B cell (primary cell): ENCODE data around the gene DYNLT4. TPM values are rescaled to one million over a fixed set of nuclear protein-coding genes. Genes with fewer than 3 reads are reported as not detected.

Experiments used
- ATAC-seq: fragments of 200-7000 bp; cut with Tn5 transposase; one replicate; pipeline ENCODE4 v1.10.0; 2021; ENCODE audit warnings: low read depth, mild to moderate bottlenecking, moderate number of reproducible peaks, moderate library complexity
- CTCF ChIA-PET: fragments of 350-600 bp; sonication (Branson Sonifier 250); formaldehyde crosslinking; loops from one replicate; lab custom pipeline; 2021; ENCODE audit warnings: antibody characterized with exemption, inconsistent platforms; lab: Charles Lee
- POLR2A ChIA-PET: fragments of 350-600 bp; sonication (Branson Sonifier 250); formaldehyde crosslinking; loops from one replicate; lab custom pipeline; 2021; ENCODE audit warnings: antibody characterized with exemption; lab: Charles Lee
- DNase-seq: peaks from one replicate; pipeline ENCODE4 v3.0.0; 2013
- H2AFZ ChIP-seq: 2 replicates; pipeline ENCODE4 v1.6.1; 2012; ENCODE audit warnings: mild to moderate bottlenecking, low read depth, low read length; ENCODE audit not compliant: insufficient read depth, poor library complexity, severe bottlenecking
- H3K27ac ChIP-seq, 2 donors: 1 replicate in 1 of 2; 2 replicates in 1 of 2; pipeline ENCODE4 v1.5.1; 2012 to 2013; ENCODE audit warnings: low read length in 2 of 2, mild to moderate bottlenecking in 2 of 2, moderate library complexity in 1 of 2
- H3K27me3 ChIP-seq, 4 experiments: fragments of 200-600 bp in 1 of 4; sonication (generic) in 1 of 4; replicated peaks in 1 of 4; 1 replicate in 2 of 4; 2 replicates in 2 of 4; pipeline versions ENCODE4 v1.6.1 to v1.7.0; 2013 to 2016; ENCODE audit warnings: low read length in 3 of 4, mild to moderate bottlenecking in 2 of 4, mixed read lengths in 1 of 4, moderate library complexity in 1 of 4; ENCODE audit not compliant: insufficient read depth in 4 of 4, control insufficient read depth in 3 of 4; ENCODE audit errors: control extremely low read depth in 1 of 4
- H3K36me3 ChIP-seq, 2 experiments: replicated peaks in 1 of 2; 1 replicate in 1 of 2; 2 replicates in 1 of 2; pipeline versions ENCODE4 v1.6.1 to v1.7.1; 2013; ENCODE audit warnings: low read length in 1 of 2; ENCODE audit not compliant: insufficient read depth in 2 of 2, control insufficient read depth in 1 of 2; ENCODE audit errors: control extremely low read depth in 1 of 2, extremely low read depth in 1 of 2
- H3K4me1 ChIP-seq, 2 donors: fragments of 200-600 bp in 1 of 2; sonication (generic) in 1 of 2; 1 replicate in 1 of 2; 2 replicates in 1 of 2; pipeline versions ENCODE4 v1.5.1 to v1.6.1; 2013 to 2017; ENCODE audit warnings: low read length in 2 of 2; ENCODE audit not compliant: control insufficient read depth in 2 of 2, insufficient read depth in 2 of 2
- H3K4me2 ChIP-seq: replicated peaks from 2 replicates; pipeline ENCODE3; 2012; ENCODE audit warnings: mild to moderate bottlenecking, low read depth, low read length; ENCODE audit not compliant: poor library complexity, severe bottlenecking
- H3K4me3 ChIP-seq, 5 experiments: fragments of 200-600 bp in 1 of 5; sonication (generic) in 1 of 5; 1 replicate in 3 of 5; 2 replicates in 2 of 5; pipeline versions ENCODE4 v1.5.1 to v1.7.0; 2011 to 2016; ENCODE audit warnings: low read length in 4 of 5, mild to moderate bottlenecking in 4 of 5, low read depth in 2 of 5, control low read depth in 1 of 5, moderate library complexity in 1 of 5; ENCODE audit not compliant: insufficient read depth in 1 of 5; ENCODE audit errors: control extremely low read depth in 1 of 5, extremely low read depth in 1 of 5
- H3K79me2 ChIP-seq: fragments of 200-600 bp; sonication (generic); one replicate; pipeline ENCODE4 v1.6.0; 2016; ENCODE audit warnings: low read length; ENCODE audit not compliant: control insufficient read depth, insufficient read depth
- H3K9ac ChIP-seq: fragments of 200-600 bp; sonication (generic); 2 replicates; pipeline ENCODE4 v1.6.1; 2017; ENCODE audit warnings: mild to moderate bottlenecking, low read length, moderate library complexity
- H3K9me3 ChIP-seq, 3 donors: one replicate each; pipeline versions ENCODE4 v1.6.1 to v1.7.1; 2013; ENCODE audit warnings: low read length in 2 of 3; ENCODE audit not compliant: control insufficient read depth in 2 of 3, insufficient read depth in 1 of 3; ENCODE audit errors: control extremely low read depth in 1 of 3
- H4K20me1 ChIP-seq: 2 replicates; pipeline ENCODE4 v1.6.0; 2012; ENCODE audit warnings: mild to moderate bottlenecking, low read length; ENCODE audit not compliant: insufficient read depth, control insufficient read depth, poor library complexity, severe bottlenecking
- H3K27ac Mint-ChIP-seq: one replicate; pipeline ENCODE4 v1.8.0; 2021; ENCODE audit warnings: mixed read lengths
- H3K27me3 Mint-ChIP-seq: one replicate; pipeline ENCODE4 v1.8.0; 2021; ENCODE audit warnings: mixed read lengths
- H3K4me1 Mint-ChIP-seq: one replicate; pipeline ENCODE4 v1.8.0; 2021; ENCODE audit warnings: mixed read lengths
- H3K4me3 Mint-ChIP-seq: one replicate; pipeline ENCODE4 v1.8.0; 2021; ENCODE audit warnings: mixed read lengths
- H3K9me3 Mint-ChIP-seq: one replicate; pipeline ENCODE4 v1.8.0; 2022; ENCODE audit warnings: mixed read lengths; ENCODE audit not compliant: insufficient read depth
- CTCF ChIP-seq: fragments of 200-600 bp; IDR thresholded peaks from one replicate; pipeline ENCODE4 v1.8.0; 2022; ENCODE audit warnings: antibody characterized with exemption, mild to moderate bottlenecking
- EZH2 ChIP-seq: IDR thresholded peaks from 2 replicates; pipeline ENCODE4 v1.6.1; 2012; ENCODE audit warnings: borderline replicate concordance, low read depth, mild to moderate bottlenecking, moderate library complexity, low read length; ENCODE audit not compliant: insufficient read depth, poor library complexity, severe bottlenecking
- WGBS: methylation state at CpG from one replicate; pipeline ENCODE4 v1.1.5; 2013; ENCODE audit warnings: missing lambda C conversion rate; ENCODE audit not compliant: insufficient coverage; 5-methylcytosine and 5-hydroxymethylcytosine counted together
- intact Hi-C: fragments of 100-400 bp; cut with micrococcal nuclease; formaldehyde crosslinking; loops from one replicate; pipeline ENCODE4 v1.10.0; 2022
- polyA plus RNA-seq: library from polyadenylated mRNA; depleted of rRNA; stranded (reverse); fragments of >200 nt; gene quantifications from 2 replicates; pipeline ENCODE4 v1.2.3, GENCODE V29; 2012
- total RNA-seq, 2 donors: library from RNA; stranded (reverse); fragments of 120-200 nt in 1 of 2; gene quantifications; 1 replicate in 1 of 2; 2 replicates in 1 of 2; pipeline versions ENCODE4 v1.2.3 to v1.2.4, GENCODE V29; 2013 to 2022

DYNLT4 gene
- total and polyA plus RNA-seq, 2 donors (not counting 1 experiment from before 2014, with no cell fraction given) = 0.19 to 0.39 TPM

GRCh38 chr1:44808938-44809917 lies 2.1 kb upstream of the DYNLT4 start:
- peaks cover 0 to 3% (median 0%) of the 10 kb centered on the region in 3 donors for H3K9me3 ChIP-seq
- ChIA-PET POLR2A (interaction anchor here (0.5 to 4.3 kb wide), 14 partner anchors 8 to 495 kb away, joined by 3 to 59 read pairs (median 5); partner anchors contain the start of genes PLK3, RNU5D-1 and RPS8), CTCF (interaction anchor here (0.6 to 3.9 kb wide), 10 partner anchors 9 to 494 kb away, joined by 3 to 40 read pairs (median 5); partner anchors contain the start of genes PLK3 and RNU5D-1)
- DNase-seq (peak; percentile 75), ATAC-seq (peak; percentile 49)
- H3K79me2 ChIP-seq = no peaks in the 10 kb centered on the region
- no peak overlapping the region for H3K9ac ChIP-seq
- Mint-ChIP-seq H3K27me3 (no peaks in the 10 kb centered on the region), H3K4me1 (peaks cover 61% of the 10 kb centered on the region), H3K27ac (peak overlapping the region; percentile 99), H3K9me3 (no peaks in the 10 kb centered on the region), H3K4me3 (peak overlapping the region; percentile 74)
- H4K20me1 ChIP-seq = no peaks in the 10 kb centered on the region
- H3K27ac ChIP-seq = peak overlapping the region; percentile 91 to 95
- no peaks in the 10 kb centered on the region for H3K27me3 ChIP-seq
- WGBS = 49% methylated on average over 4 of the region's 6 CpGs
- H3K4me1 ChIP-seq = peaks cover 44 to 59% of the 10 kb centered on the region in 2 donors
- H3K36me3 ChIP-seq = peaks cover 0 to 10% of the 10 kb centered on the region in 2 experiments
- TF ChIP-seq EZH2 = no peak
- TF ChIP-seq CTCF = no peak
- no peak overlapping the region for H3K4me3 ChIP-seq
- peak overlapping the region; percentile 68 for H3K4me2 ChIP-seq
- intact Hi-C loops = loop anchor here (1.0 kb wide), 1 partner anchor 10 kb away; no protein-coding TSS in a partner anchor
- peak overlapping the region; percentile 30 for H2AFZ ChIP-seq
